SK-N-SH (cell line): ENCODE data around the gene YTHDC2. TPM values are rescaled to one million over a fixed set of nuclear protein-coding genes. Genes with fewer than 3 reads are reported as not detected.

Experiments
- CTCF ChIA-PET: fragments of 300-600, 350-600 bp; formaldehyde crosslinking; extraction: SDS; loops from one replicate; lab custom pipeline; 2021; lab: Yijun Ruan, JAX
- POLR2A ChIA-PET: fragments of 350-600 bp; sonication (Branson Sonifier 250); formaldehyde crosslinking; extraction: SDS; loops from one replicate; lab custom pipeline; 2020; ENCODE audit warnings: antibody characterized with exemption, inconsistent platforms; lab: Yijun Ruan, JAX
- DNase-seq: peaks from one replicate; pipeline ENCODE4 v3.0.0; 2012
- H2AFZ ChIP-seq: fragments of 200-600 bp; sonication (generic); 2 replicates; pipeline ENCODE4 v1.8.1; 2016; ENCODE audit warnings: antibody characterized with exemption, mild to moderate bottlenecking, low read depth
- H3F3A ChIP-seq: fragments of 200-600 bp; sonication (generic); replicated peaks from 2 replicates; pipeline ENCODE3; 2016; ENCODE audit warnings: antibody characterized with exemption, mild to moderate bottlenecking; ENCODE audit not compliant: insufficient read depth
- H3K27ac ChIP-seq, 2 experiments: fragments of 200-500 bp in 1 of 2; fragments of 200-600 bp in 1 of 2; sonication (Bioruptor generic) in 1 of 2; sonication (generic), shearing (Covaris generic) in 1 of 2; 2 replicates each; pipeline versions ENCODE4 v1.5.1 to v1.6.1; 2014 to 2016; ENCODE audit warnings: low read depth in 2 of 2, inconsistent platforms in 1 of 2, low read length in 1 of 2, mild to moderate bottlenecking in 1 of 2, mixed read lengths in 1 of 2
- H3K27me3 ChIP-seq: fragments of 200-600 bp; sonication (generic), shearing (Covaris generic); 2 replicates; pipeline ENCODE4 v1.6.1; 2016; ENCODE audit warnings: mixed run types; ENCODE audit not compliant: insufficient read depth
- H3K36me3 ChIP-seq, 2 experiments: fragments of 200-500 bp in 1 of 2; fragments of 200-600 bp in 1 of 2; sonication (Bioruptor generic) in 1 of 2; sonication (generic) in 1 of 2; replicated peaks in 1 of 2; 2 replicates each; pipeline versions ENCODE3 to v1.5.1; 2014 to 2016; ENCODE audit warnings: low read length in 1 of 2, mild to moderate bottlenecking in 1 of 2; ENCODE audit not compliant: insufficient read depth in 2 of 2, control insufficient read depth in 1 of 2
- H3K4me1 ChIP-seq, 2 experiments: fragments of 200-500 bp in 1 of 2; fragments of 200-600 bp in 1 of 2; sonication (Bioruptor generic) in 1 of 2; sonication (generic), shearing (Covaris generic) in 1 of 2; 2 replicates each; pipeline versions ENCODE4 v1.5.1 to v1.6.1; 2014 to 2016; ENCODE audit warnings: low read depth in 1 of 2, low read length in 1 of 2, mixed run types in 1 of 2; ENCODE audit not compliant: insufficient read depth in 2 of 2, control insufficient read depth in 1 of 2
- H3K4me2 ChIP-seq: fragments of 200-600 bp; sonication (generic), shearing (Covaris generic); 2 replicates; pipeline ENCODE4 v1.6.1; 2017; ENCODE audit warnings: mixed run types
- H3K4me3 ChIP-seq, 2 experiments: fragments of 200-500 bp in 1 of 2; fragments of 200-600 bp in 1 of 2; sonication (Bioruptor generic) in 1 of 2; sonication (generic), shearing (Covaris generic) in 1 of 2; 2 replicates each; pipeline versions ENCODE4 v1.5.1 to v1.8.1; 2014 to 2016; ENCODE audit warnings: low read depth in 2 of 2, inconsistent platforms in 1 of 2, low read length in 1 of 2, mild to moderate bottlenecking in 1 of 2, mixed read lengths in 1 of 2, moderate library complexity in 1 of 2
- H3K79me2 ChIP-seq: fragments of 200-600 bp; sonication (generic); 2 replicates; pipeline ENCODE4 v1.8.1; 2017; ENCODE audit warnings: mild to moderate bottlenecking; ENCODE audit not compliant: insufficient read depth
- H3K9ac ChIP-seq: fragments of 200-600 bp; sonication (generic); 2 replicates; pipeline ENCODE4 v1.6.1; 2017; ENCODE audit warnings: mixed run types
- H3K9me2 ChIP-seq: fragments of 200-600 bp; sonication (generic); 2 replicates; pipeline ENCODE4 v1.6.1; 2017; ENCODE audit warnings: mixed run types
- H3K9me3 ChIP-seq: fragments of 200-600 bp; sonication (generic); 2 replicates; pipeline ENCODE4 v1.6.1; 2017; ENCODE audit warnings: mixed run types, mild to moderate bottlenecking, moderate library complexity
- H4K20me1 ChIP-seq: fragments of 200-600 bp; sonication (generic); 2 replicates; pipeline ENCODE4 v1.6.1; 2017; ENCODE audit warnings: mild to moderate bottlenecking, mixed run types; ENCODE audit not compliant: insufficient read depth
- CTCF ChIP-seq: fragments of 200-600 bp; sonication (generic); IDR thresholded peaks from 2 replicates; pipeline ENCODE4 v1.6.1; 2017; ENCODE audit warnings: antibody characterized with exemption, mild to moderate bottlenecking, moderate library complexity
- GABPA ChIP-seq: IDR thresholded peaks from 2 replicates; pipeline ENCODE4 v1.4.0; 2012; ENCODE audit warnings: low read depth, mild to moderate bottlenecking
- GATA2 ChIP-seq: sonication (generic); formaldehyde crosslinking; IDR thresholded peaks from 2 replicates; pipeline ENCODE4 v1.5.0; 2020; ENCODE audit warnings: mild to moderate bottlenecking, missing genetic modification reagents
- IRF3 ChIP-seq: fragments of 150-350 bp; IDR thresholded peaks from 2 replicates; pipeline ENCODE4 v1.6.1; 2016; ENCODE audit warnings: mild to moderate bottlenecking, low read depth, low read length
- MEF2A ChIP-seq: IDR thresholded peaks from 2 replicates; pipeline ENCODE4 v1.4.0; 2012; ENCODE audit warnings: low read depth, borderline replicate concordance
- NFIC ChIP-seq: IDR thresholded peaks from 2 replicates; pipeline ENCODE4 v1.4.0; 2012; ENCODE audit warnings: borderline replicate concordance
- RXRA ChIP-seq: IDR thresholded peaks from 2 replicates; pipeline ENCODE4 v1.4.0; 2012; ENCODE audit warnings: low read depth, mild to moderate bottlenecking, borderline replicate concordance
- SMC3 ChIP-seq: IDR thresholded peaks from 2 replicates; pipeline ENCODE4 v1.6.1; 2012; ENCODE audit warnings: low read depth, low read length, improper control_type of control experiment
- TAF1 ChIP-seq: IDR thresholded peaks from 2 replicates; pipeline ENCODE4 v1.6.1; 2012; ENCODE audit warnings: low read depth, mild to moderate bottlenecking, low read length, moderate library complexity, borderline replicate concordance
- TEAD4 ChIP-seq: IDR thresholded peaks from 2 replicates; pipeline ENCODE4 v1.4.0; 2012; ENCODE audit warnings: mild to moderate bottlenecking, borderline replicate concordance; ENCODE audit not compliant: insufficient read depth
- USF1 ChIP-seq: IDR thresholded peaks from 2 replicates; pipeline ENCODE4 v1.4.0; 2012; ENCODE audit warnings: low read depth, borderline replicate concordance
- USF2 ChIP-seq: fragments of 150-350 bp; IDR thresholded peaks from 2 replicates; pipeline ENCODE4 v1.6.1; 2017; ENCODE audit warnings: antibody characterized with exemption, low read length, low read depth, borderline replicate concordance
- YY1 ChIP-seq: IDR thresholded peaks from 2 replicates; pipeline ENCODE4 v1.4.0; 2012; ENCODE audit warnings: low read depth, mild to moderate bottlenecking
- ZBTB33 ChIP-seq: IDR thresholded peaks from 2 replicates; pipeline ENCODE4 v1.4.0; 2012; ENCODE audit warnings: low read depth, borderline replicate concordance
- WGBS: methylation state at CpG from one replicate; pipeline ENCODE4 v1.1.6; 2017; ENCODE audit warnings: low lambda C conversion rate; 5-methylcytosine and 5-hydroxymethylcytosine counted together
- polyA plus RNA-seq, 3 experiments: library from polyadenylated mRNA; depleted of rRNA; stranded (reverse); fragments of >200 nt; gene quantifications; 2 replicates each; pipeline ENCODE4 v1.2.3, GENCODE V29; 2012

YTHDC2 gene
- polyA plus RNA-seq, 1 of the 3 experiments (the other 2 are of a cell fraction), result 3.5 TPM

- Histone ChIP-seq H3K4me3 (no peak overlapping the region), H3F3A (peaks cover 17% of the 10 kb centered on the region), H4K20me1 (no peaks in the 10 kb centered on the region), H3K4me2 (no peak overlapping the region), H2AFZ (no peak overlapping the region), H3K4me1 (peaks cover 0 to 6% of the 10 kb centered on the region in 2 experiments; a peak in 3 of 4 replicates), H3K27me3 (no peaks in the 10 kb centered on the region), H3K36me3 (peaks cover 30 to 42% of the 10 kb centered on the region in 2 experiments), H3K27ac (no peak overlapping the region), H3K9me2 (no peaks in the 10 kb centered on the region), H3K9ac (no peak overlapping the region), H3K9me3 (no peaks in the 10 kb centered on the region), H3K79me2 (peaks cover 76% of the 10 kb centered on the region)
- no peak for TF ChIP-seq TAF1
- no peak for TF ChIP-seq USF1
- no peak for TF ChIP-seq GATA2 (CRISPR knock-in tag)
- no peak for TF ChIP-seq GABPA
- no peak for TF ChIP-seq YY1
- no peak for TF ChIP-seq SMC3
- TF ChIP-seq TEAD4, result no peak
- no peak for TF ChIP-seq MEF2A
- TF ChIP-seq ZBTB33, result no peak
- TF ChIP-seq NFIC, result no peak
- TF ChIP-seq USF2, result no peak
- TF ChIP-seq CTCF, result no peak
- TF ChIP-seq RXRA, result no peak
- TF ChIP-seq IRF3, result no peak
- ChIA-PET CTCF (interaction anchor here (0.8 kb wide), 1 partner anchor 163 kb away, joined by 3 read pairs; no protein-coding TSS in a partner anchor), POLR2A (no interaction called here)
- WGBS, result 91% methylated on average over 4 of the region's 4 CpGs
- DNase-seq, result no peak
Measured at GRCh38 chr5:113518884-113519283, 5.4 kb downstream of the YTHDC2 start.
